Melanocyte of skin (primary cell): ENCODE measurements around the gene CWC25. TPM values are rescaled to one million over a fixed set of nuclear protein-coding genes. Genes with fewer than 3 reads are reported as not detected.

Source experiments
- small RNA-seq, 2 donors: library from RNA; depleted of rRNA; stranded (forward); fragments of <200 nt; gene quantifications; one replicate each; pipeline ENCODE3, GENCODE V24; 2012
- total RNA-seq, 2 donors: library from RNA; depleted of rRNA; stranded (reverse); fragments of >200 nt; gene quantifications; 2 replicates each; pipeline ENCODE4 v1.2.3, GENCODE V29; 2012

CWC25 gene
- total RNA-seq, result 1 to 10 TPM; 5.5 to 7.7 TPM

DNA sequence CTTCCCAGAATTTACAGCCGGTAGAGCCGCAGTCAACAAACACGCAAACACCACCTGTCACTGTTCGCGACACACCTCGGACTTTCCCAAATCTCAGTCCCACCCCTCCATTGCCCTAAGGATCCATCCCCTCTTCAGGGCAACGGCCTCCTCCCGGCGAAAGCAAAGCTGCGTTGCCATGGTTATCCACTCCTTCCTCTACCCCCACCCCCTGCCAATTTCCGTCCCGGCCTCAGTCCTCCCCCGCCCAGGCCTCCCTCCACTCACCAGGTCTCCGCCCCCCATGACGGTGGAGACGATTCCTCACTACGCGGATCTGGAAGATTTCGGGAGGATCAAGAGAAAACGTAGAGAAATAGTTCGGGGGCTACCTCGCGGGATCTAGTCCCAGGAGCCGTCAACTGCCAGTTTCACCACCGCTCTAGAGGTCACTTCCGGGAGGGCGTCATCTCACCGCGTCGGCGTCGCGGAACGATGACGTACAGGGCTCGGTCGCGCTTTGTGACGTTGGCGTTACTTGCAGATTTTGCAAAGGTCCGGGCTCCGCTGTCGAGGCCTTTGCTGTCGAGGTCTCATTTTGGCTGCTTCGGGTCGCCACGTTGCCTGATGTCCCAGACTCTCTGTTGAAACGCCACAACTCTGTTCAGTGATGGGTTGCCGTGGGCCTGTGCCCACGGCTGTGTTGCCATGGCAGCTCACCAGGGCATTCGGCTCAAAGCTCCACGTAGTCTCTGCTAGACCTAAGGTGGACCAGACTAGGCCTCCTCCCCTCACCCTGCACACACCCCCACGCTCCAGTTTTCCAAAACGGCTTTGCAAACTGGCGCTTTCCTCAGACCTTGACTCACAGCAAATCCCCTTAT, at the start of gene CWC25:
TSS of gene CWC25 (minus strand) at position 423 of the 863 bp plus-strand sequence. CDS start at position 285, 138 bp downstream.

DNA sequence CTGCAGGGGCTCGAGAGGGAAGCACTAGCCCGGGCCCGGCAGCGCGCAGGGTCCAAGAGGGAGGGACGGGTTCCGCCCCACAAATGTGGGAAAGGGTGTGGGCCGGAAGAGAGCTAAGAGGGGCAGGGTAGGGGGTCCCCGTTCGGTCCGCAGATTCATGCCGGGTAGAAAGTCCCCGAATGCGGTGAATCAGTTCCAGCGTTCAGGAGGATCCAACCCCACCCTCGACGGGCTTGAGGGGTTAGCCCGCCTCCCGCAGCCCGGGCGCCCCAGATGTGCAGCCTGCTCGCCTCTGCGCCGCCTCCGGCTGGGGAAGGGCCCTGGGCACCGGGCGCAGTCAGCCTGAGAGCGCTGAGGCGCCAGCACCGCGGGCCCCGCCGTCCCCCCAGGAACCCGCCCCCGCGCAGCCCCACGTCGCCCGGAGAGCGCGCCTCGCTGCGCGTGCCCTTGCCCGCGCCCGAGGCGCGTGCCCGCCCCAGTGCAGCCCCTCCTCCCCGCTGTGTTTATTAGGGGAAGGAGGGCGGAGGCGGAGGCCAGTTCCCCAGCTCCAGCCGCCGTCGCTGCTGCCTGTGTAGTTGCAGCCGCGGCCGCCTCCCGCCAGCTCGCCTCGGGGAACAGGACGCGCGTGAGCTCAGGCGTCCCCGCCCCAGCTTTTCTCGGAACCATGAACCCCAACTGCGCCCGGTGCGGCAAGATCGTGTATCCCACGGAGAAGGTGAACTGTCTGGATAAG, 44.6 kb upstream of the CWC25 start, which contains the start of gene LASP1:
TSS of gene LASP1 (plus strand) at position 533 of the 733 bp plus-strand sequence. CDS start at position 665, 132 bp downstream.

DNA sequence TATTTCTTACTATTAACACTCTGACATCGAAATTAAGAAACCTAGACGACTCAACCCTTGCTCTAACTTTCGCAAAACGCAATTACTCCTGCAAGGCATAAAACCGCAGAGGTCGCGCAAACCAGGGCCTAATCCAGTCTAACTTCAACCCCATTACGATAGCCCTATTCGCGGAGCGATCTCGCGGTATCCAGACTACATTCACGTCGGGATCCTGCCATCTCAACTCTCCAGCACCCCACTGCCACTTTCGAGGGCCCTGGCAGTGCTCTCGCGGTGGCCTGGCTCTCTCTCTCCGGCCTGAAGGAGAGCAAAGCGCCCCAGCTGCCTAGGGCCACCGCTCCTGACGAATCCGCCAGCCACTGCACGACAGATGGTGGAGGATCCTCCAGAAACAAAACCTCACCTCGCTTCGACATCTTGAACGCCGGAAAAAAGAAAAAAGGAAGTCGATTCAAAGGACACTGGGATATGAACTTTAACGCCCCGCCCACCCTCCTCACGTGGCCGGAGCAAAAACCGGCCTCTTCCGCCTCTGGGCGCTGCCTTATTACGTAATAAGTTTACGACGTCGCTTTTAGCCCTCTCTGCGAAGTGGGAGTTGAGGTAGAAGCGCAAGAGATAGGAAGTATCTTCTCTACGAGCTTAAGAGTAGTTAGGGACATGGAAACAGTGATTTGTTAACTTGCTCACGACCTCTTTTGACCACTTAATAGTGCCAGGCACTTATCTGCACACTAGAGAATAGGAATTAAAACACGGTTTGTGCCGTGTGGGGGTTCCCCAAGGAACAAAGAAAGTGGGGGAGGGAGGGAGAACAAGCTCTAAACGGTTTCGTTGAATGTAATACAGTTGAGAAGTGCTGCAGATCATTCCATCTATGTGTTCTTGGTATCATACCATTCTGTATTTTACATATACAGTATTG, 28.4 kb upstream of the CWC25 start, which contains the start of gene RPL23:
TSS of gene RPL23 (minus strand) at position 430 of the 928 bp plus-strand sequence. CDS start at position 419, 11 bp downstream.

DNA sequence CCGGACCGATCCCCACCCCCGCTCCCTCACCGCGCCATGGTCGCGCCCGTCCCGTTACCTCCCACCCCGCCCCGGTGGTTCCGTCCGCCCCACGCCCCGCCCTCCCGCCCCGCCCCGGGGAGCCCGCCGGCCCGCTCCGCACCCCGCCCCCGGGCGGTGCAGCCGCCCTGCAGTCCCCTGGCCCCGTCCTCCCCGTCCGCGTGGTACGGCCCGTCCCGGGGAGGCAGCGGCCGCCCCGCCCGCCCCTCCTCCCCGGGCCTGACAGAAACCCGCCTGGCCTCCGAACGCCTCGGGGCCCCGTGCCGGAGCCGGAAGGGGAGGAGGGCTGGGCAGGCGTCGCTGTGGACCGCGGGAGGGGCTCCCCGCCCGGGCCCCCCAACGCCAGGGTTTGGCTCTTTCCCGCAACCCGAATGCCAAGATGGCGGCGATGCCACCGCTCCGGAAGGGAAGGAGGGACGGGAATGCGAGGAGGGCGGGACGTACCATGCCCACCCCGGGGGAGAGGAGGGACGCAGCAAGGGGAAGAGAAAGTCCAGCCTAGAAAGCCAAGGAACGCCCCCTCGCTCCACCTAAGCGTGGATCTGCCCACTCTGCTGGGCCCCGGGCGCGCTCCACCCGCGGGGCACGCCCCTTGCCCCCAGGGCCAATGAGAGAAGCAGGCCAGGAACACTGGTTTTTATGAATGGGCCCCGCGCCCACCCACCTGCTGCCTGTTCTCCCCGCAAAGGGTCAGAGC, 25.5 kb downstream of the CWC25 start, which contains the start of gene PIP4K2B:
TSS of gene PIP4K2B (minus strand) at position 56 of the 736 bp plus-strand sequence. CDS start 132 bp downstream, outside the sequence.

DNA sequence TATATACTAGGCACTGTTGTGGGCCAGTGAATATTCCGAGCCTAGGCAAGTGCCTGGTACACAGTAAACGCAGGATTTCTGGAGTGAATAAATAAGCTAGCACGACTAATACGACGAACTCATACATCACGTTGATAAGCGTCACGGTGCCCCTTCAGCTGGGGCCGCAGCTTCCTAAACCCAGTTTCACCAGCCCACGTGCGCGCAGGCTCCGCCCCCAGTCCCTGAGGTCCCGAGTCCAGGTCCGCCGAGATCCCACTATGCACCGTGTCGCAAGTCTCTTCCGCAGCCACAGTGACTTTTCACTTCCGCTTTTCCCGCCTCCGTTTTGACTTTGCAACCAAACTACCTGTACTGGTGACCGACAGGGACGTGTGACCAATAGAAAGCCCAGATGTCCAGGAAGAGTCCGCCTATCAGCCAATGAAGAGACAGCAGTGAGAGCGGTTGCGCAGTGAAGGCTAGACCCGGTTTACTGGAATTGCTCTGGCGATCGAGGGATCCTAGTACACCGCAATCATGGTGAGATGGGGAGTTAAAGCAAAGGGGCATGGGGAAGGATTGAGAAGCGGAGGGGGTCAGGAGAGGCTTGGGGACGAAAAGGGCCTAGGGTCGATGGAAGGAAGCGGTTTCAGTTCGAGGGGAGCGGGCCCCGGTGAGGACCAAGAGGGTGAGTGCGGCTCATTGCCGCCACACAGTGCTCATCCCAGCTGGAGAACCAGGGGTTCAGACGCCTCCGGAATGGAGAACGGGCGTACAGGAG, 72.6 kb downstream of the CWC25 start, which contains the start of gene PSMB3:
TSS of gene PSMB3 (plus strand) at position 434 of the 763 bp plus-strand sequence. CDS start at position 520, 86 bp downstream.

Small RNA genes within 50 kb of the gene (small RNA-seq; reads per million reads assigned to genes)
- gene MIR4727 (0 reads per million in 2 donors), gene RNU6-866P (0 to 0.17 reads per million in 2 donors), gene SNORA21 (0 reads per million in 2 donors), gene SNORA21B (0 reads per million in 2 donors)

Other genes starting within 250 kb of the CWC25 start
- under 1 TPM; under 0.01 TPM for gene SRCIN1, start 219.4 kb downstream of the CWC25 start, total RNA-seq
- under 1 TPM; 0.67 to 0.69 TPM for gene EPOP, start 150.4 kb downstream of the CWC25 start, total RNA-seq
- gene MLLT6, start 120.0 kb downstream of the CWC25 start, total RNA-seq, result 10 to 100 TPM; 15.0 to 22.4 TPM
- 1 to 10 TPM; 3.8 to 4.0 TPM for gene CISD3, start 95.0 kb downstream of the CWC25 start, total RNA-seq
- gene PCGF2, start 77.0 kb downstream of the CWC25 start, total RNA-seq, result 1 to 10 TPM; 2.8 to 3.0 TPM
- 100 to 1,000 TPM; 395 to 474 TPM for gene PSMB3, start 72.6 kb downstream of the CWC25 start, total RNA-seq
- gene PIP4K2B, start 25.8 kb downstream of the CWC25 start, total RNA-seq, result 100 to 1,000 TPM in 1 of 2 donors, 10 to 100 TPM in 1; 86.9 to 115 TPM
- 100 to 1,000 TPM; 429 to 846 TPM for gene RPL23, start 28.4 kb upstream of the CWC25 start, total RNA-seq
- gene LASP1, start 44.7 kb upstream of the CWC25 start, total RNA-seq, result 100 to 1,000 TPM in 1 of 2 donors, 10 to 100 TPM in 1; 78.8 to 106 TPM
- gene FBXO47, start 142.1 kb upstream of the CWC25 start, total RNA-seq, result under 1 TPM in 1 of 2 donors, not detected in 1; under 0.01 TPM